Activated CD4-positive, alpha-beta T cell treated with anti-CD3 and anti-CD28 coated beads, Interleukin-2, amount 10 ng/mL, durations not matched to agents 7 days and 5 days (primary cell): Measurements from ENCODE around the gene MYB. TPM values are rescaled to one million over a fixed set of nuclear protein-coding genes. Genes with fewer than 3 reads are reported as not detected.

Experiments
- CTCF ChIA-PET: fragments of 350-600 bp; sonication (Branson Sonifier 250); formaldehyde crosslinking; loops from one replicate; lab custom pipeline; 2021; ENCODE audit warnings: antibody characterized with exemption; lab: Charles Lee
- POLR2A ChIA-PET: fragments of 350-600 bp; sonication (Branson Sonifier 250); formaldehyde crosslinking; loops from one replicate; lab custom pipeline; 2021; ENCODE audit warnings: antibody characterized with exemption; lab: Charles Lee
- DNase-seq: peaks from one replicate; pipeline ENCODE4 v3.0.0-alpha.2; 2020
- H3K27ac Mint-ChIP-seq: one replicate; pipeline ENCODE4 v1.8.0; 2021; ENCODE audit warnings: mild to moderate bottlenecking, moderate library complexity, mixed read lengths
- H3K27me3 Mint-ChIP-seq: one replicate; pipeline ENCODE4 v1.8.0; 2021; ENCODE audit warnings: mixed read lengths
- H3K36me3 Mint-ChIP-seq: one replicate; pipeline ENCODE4 v1.8.0; 2021; ENCODE audit warnings: low read depth, mixed read lengths
- H3K4me1 Mint-ChIP-seq: one replicate; pipeline ENCODE4 v1.8.0; 2021; ENCODE audit warnings: mixed read lengths
- H3K4me3 Mint-ChIP-seq: one replicate; pipeline ENCODE4 v1.8.0; 2021; ENCODE audit warnings: mild to moderate bottlenecking, moderate library complexity, mixed read lengths
- H3K9me3 Mint-ChIP-seq: one replicate; pipeline ENCODE4 v1.8.0; 2021; ENCODE audit warnings: mixed read lengths
- microRNA-seq: library from miRNA; unstranded; fragments of <30 nt; microRNA quantifications from one replicate; pipeline ENCODE4 v1.2.0, GENCODE V29; 2021; ENCODE audit warnings: borderline microRNAs expressed, borderline replicate concordance
- total RNA-seq, 2 experiments: library from RNA; stranded (reverse); gene quantifications; one replicate each; pipeline ENCODE4 v1.2.3, GENCODE V29; 2021

MYB gene
- total RNA-seq, 2 experiments from 2014 or later = 12.6 to 13.5 TPM

GRCh38 chr6:135261872-135262725, 81.0 kb downstream of the MYB start:
- no peak for DNase-seq
- ChIA-PET POLR2A (no interaction called here), CTCF (interaction anchor here (0.5 to 1.7 kb wide), 3 partner anchors 15 to 775 kb away, joined by 3 to 5 read pairs (median 3); no protein-coding TSS in a partner anchor)
- no peaks in the 10 kb centered on the region for H3K9me3 Mint-ChIP-seq
- no peak overlapping the region for H3K4me3 Mint-ChIP-seq
- H3K27me3 Mint-ChIP-seq = no peaks in the 10 kb centered on the region
- no peaks in the 10 kb centered on the region for H3K4me1 Mint-ChIP-seq
- H3K27ac Mint-ChIP-seq = no peak overlapping the region
- H3K36me3 Mint-ChIP-seq = no peaks in the 10 kb centered on the region

GRCh38 chr6:135265278-135265677, 84.2 kb downstream of the MYB start:
- Mint-ChIP-seq H3K4me3 (no peak overlapping the region), H3K36me3 (no peaks in the 10 kb centered on the region), H3K4me1 (no peaks in the 10 kb centered on the region), H3K27me3 (no peaks in the 10 kb centered on the region), H3K27ac (no peak overlapping the region), H3K9me3 (no peaks in the 10 kb centered on the region)
- POLR2A ChIA-PET = no interaction called here
- DNase-seq = no peak
- CTCF ChIA-PET = interaction anchor here (0.8 kb wide), 1 partner anchor 9 kb away, joined by 3 read pairs; no protein-coding TSS in a partner anchor

GRCh38 chr6:135266675-135267074, 85.6 kb downstream of the MYB start:
- Mint-ChIP-seq H3K27me3 (no peaks in the 10 kb centered on the region), H3K4me3 (no peak overlapping the region), H3K27ac (no peak overlapping the region), H3K36me3 (no peaks in the 10 kb centered on the region), H3K9me3 (no peaks in the 10 kb centered on the region), H3K4me1 (no peaks in the 10 kb centered on the region)
- ChIA-PET POLR2A (no interaction called here), CTCF (no interaction called here)
- DNase-seq = no peak

- no peak overlapping the region for H3K4me3 Mint-ChIP-seq
- CTCF ChIA-PET = interaction anchor here (1.1 kb wide), 1 partner anchor 9 kb away, joined by 3 read pairs; no protein-coding TSS in a partner anchor
These were observed 86.0 kb downstream of the MYB start for GRCh38 chr6:135267085-135267484.

GRCh38 chr6:135268263-135268662, 87.2 kb downstream of the MYB start:
- no peak for DNase-seq
- Mint-ChIP-seq H3K36me3 (no peaks in the 10 kb centered on the region), H3K4me1 (no peaks in the 10 kb centered on the region), H3K27ac (no peak overlapping the region), H3K4me3 (no peak overlapping the region), H3K9me3 (no peaks in the 10 kb centered on the region), H3K27me3 (no peaks in the 10 kb centered on the region)
- CTCF ChIA-PET = interaction anchor here (1.1 to 1.2 kb wide), 2 partner anchors 10 to 31 kb away, joined by 3 read pairs; no protein-coding TSS in a partner anchor
- POLR2A ChIA-PET = no interaction called here

More at GRCh38 chr6:135267085-135267484, 86.0 kb downstream of the MYB start:
- no peaks in the 10 kb centered on the region for H3K27me3 Mint-ChIP-seq
- no peaks in the 10 kb centered on the region for H3K36me3 Mint-ChIP-seq
- H3K27ac Mint-ChIP-seq = no peak overlapping the region
- POLR2A ChIA-PET = no interaction called here
- no peaks in the 10 kb centered on the region for H3K9me3 Mint-ChIP-seq
- no peaks in the 10 kb centered on the region for H3K4me1 Mint-ChIP-seq
- no peak for DNase-seq

GRCh38 chr6:135268740-135269139, 87.6 kb downstream of the MYB start:
- Mint-ChIP-seq H3K27ac (no peak overlapping the region), H3K9me3 (no peaks in the 10 kb centered on the region), H3K4me1 (no peaks in the 10 kb centered on the region), H3K4me3 (no peak overlapping the region), H3K36me3 (no peaks in the 10 kb centered on the region), H3K27me3 (no peaks in the 10 kb centered on the region)
- ChIA-PET POLR2A (no interaction called here), CTCF (interaction anchor here (1.2 kb wide), 1 partner anchor 32 kb away, joined by 3 read pairs; no protein-coding TSS in a partner anchor)
- DNase-seq = no peak

Small RNA genes lying within 50 kb of the gene (microRNA-seq; reads per million reads assigned to microRNA genes)
- not detected for gene MIR548A2

Other genes with a start within 250 kb of the MYB start
- gene ALDH8A1, start 231.2 kb upstream of the MYB start, total RNA-seq = 1 to 10 TPM in 1 of 2 experiments, under 1 TPM in 1; 0.89 to 1.0 TPM
- gene HBS1L, start 126.5 kb upstream of the MYB start, total RNA-seq = 10 to 100 TPM; 71.5 to 74.7 TPM